Hypothalamus (tissue), 51 donors: Measurements from ENCODE around the gene ROMO1.

ENCODE experiments used
- DNase-seq, 51 donors: peaks; one replicate each; lab custom pipeline; 2025; lab: John Stamatoyannopoulos, UW

ROMO1 gene

DNA sequence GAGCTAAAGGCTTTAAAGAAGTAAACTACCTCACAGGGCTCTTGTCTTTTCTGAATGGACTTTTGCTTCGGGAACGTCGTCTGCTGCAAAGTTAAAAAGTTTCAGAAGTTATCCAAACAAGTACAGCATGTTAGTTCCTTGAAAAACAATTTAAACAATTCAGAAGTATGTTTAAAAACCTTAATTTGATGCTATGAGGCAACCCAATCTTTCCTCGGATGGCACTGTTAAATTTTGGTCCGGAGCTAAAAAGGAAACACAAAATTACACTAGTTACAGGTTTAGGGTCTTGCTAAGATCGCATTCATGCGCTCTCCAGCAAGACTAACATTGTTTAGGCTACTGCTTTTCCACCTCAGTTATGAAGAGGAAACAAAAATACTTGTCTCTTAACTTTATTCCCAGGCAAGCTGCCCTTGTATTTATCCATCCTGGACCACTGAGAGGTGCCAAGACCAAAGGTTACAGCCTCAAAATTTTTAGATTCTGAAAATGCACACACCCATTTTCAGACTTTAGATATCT, 30.1 kb downstream of the ROMO1 start:
- DNase-seq, result no peak

DNA sequence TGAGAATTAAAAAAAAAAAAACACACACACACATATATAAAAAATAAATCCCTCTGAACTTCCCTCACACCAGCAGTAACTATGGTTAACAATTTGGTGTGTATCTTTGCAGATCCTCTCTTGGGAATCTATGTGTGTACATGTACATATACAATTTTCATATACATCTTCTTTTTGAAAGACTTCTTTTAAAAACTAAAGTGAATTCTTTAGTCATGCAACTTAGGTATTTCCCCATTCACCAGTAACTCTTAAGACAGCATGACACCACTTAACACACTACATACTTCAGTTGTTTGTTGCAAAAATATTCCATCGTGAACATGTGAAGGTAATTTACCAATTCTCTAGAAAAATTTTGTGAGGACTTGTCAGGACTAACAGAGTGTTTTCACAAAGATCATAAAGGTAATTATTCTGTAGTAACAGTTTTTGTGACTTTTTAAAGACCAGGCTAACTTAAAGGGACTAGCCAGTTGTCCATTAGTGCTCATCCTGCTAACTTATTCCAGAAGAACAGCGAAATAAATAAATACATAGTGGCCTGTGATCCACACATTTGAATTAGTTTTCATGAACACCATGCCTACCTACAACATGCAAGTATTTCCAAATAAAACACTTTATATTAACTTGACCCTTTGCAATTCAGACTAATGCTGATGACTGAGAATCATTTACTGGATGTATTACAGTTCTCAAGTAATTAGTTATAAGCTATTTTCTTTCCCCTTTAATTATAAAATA, 30.8 kb downstream of the ROMO1 start:
- no peak for DNase-seq

GRCh38 chr20:35730583-35731468, 31.6 kb downstream of the ROMO1 start:
- no peak for DNase-seq

- DNase-seq, result no peak
Measured at GRCh38 chr20:35731469-35731788, 32.2 kb downstream of the ROMO1 start.

DNA sequence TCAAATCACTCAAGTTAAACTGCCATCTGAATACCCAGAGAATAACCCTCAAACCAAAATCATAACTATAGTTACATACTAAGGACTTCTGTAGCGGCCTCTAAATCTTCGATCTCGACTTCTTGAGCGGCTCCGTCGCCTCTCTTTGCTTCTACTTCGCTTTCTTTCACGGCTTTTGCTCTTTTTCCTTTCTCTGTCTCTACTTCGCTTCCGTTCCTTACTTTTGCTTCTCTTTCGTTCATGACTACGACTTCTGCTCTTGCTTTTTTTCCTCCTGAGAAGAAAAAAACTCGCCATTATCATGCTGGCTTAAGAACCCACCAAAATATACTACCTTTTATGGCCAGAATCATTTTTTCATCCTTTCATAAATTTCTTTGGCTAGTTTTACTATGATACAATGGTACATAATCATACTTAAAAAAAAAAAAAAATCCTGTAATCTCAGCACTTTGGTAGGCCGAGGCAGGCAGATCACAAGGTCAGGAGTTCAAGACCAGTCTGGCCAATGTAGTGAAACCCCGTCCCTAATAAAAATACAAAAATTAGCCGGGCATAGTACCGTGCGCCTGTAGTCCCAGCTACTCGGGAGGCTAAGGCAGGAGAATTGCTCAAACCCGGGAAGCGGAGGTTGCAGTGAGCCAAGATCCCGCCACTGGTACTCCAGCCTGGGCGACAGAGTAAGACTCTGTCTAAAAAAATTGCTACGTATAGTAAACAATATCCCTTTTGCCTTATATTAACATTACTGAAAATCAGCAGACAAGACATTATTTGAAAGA, 32.8 kb downstream of the ROMO1 start:
- DNase-seq, result no peak

GRCh38 chr20:35732644-35732982, 33.4 kb downstream of the ROMO1 start:
- no peak for DNase-seq

DNA sequence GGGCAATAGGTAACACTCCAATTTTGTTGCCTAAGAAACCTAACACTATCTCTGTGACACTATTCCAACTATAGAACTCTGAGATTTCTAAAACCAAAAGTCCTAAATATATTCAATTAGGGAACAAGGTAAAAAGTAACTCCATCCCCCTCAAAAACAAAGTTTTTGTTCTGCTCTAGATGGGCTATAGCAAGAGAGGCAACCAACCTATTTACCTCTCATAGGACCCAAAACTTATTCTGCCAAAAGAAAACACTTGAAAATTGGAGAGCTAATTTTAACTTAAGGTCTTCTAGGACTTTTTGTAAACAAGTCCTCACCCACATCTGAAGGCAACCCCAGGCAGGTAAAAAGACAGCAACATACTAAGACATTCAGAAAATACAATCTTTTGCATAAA, 35.2 kb downstream of the ROMO1 start:
- no peak for DNase-seq

- no peak for DNase-seq
Measured at GRCh38 chr20:35734777-35735649, 35.8 kb downstream of the ROMO1 start.

DNA sequence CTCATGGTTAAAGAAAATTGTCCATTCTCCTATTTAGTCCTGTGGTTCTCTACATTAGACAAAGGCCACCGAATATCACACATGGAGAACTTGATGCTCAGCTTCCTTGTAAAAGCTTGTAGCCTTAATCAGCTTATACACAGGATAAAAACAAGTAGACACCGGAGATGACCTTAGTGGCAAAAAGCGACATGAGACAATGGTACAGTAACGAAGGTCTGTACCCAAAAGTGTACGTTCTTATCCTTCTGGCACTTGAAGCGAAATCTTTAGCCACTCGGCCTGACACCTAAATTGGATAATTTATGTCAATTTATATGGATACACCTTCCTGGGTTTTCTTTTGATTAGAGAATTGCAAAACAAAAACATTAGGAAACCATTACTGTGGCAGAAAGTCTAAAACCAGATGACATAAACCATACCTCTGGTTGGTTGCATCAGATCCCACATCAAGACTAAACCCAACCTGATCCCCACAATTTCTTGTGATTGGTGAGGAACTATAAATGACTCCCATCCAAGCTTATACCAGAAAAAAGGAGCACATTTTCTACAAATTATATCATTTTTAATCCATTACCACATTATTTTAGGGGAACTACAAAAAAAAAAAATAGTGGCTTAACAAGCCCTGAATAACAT, 36.7 kb downstream of the ROMO1 start:
- DNase-seq, result no peak

GRCh38 chr20:35737865-35738333, 38.7 kb downstream of the ROMO1 start:
- DNase-seq, result no peak

DNA sequence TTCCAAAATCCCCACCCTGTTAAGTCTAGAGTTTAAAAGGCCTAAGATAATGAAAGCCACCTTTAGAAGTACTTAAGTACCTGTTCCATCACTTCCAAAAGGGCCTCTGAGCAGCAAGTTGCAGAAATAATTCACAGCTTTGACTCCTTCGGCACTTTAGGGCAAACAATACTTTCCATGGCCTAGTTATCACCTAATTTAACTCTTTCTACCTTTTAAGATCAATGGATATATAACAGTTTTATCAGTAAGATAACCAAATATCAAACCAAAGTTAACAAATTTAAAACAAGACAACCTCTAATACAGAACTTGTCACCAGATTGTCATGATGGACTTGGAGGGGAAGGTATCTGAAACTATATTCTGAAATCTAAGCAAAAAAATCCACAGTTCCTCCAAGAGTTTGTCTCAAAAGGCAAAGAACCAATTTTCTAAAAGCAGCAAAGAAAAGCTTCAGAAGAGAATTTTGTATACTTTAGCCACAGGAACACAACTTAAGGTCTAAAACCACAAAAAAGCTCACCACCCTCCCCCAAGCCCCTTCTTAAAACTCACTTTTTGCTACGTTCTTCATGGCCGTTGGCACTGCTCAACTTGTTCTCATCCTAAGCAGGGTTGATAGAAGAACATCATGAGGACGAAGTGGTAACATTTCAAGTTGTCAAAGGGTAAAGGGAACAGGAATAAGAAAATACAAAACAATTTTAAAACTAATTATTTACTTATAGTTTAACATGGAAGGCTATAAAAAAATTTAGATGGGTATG, 39.4 kb downstream of the ROMO1 start:
- no peak for DNase-seq

- no peak for DNase-seq
Measured at GRCh38 chr20:35739294-35740163, 40.3 kb downstream of the ROMO1 start.

DNA sequence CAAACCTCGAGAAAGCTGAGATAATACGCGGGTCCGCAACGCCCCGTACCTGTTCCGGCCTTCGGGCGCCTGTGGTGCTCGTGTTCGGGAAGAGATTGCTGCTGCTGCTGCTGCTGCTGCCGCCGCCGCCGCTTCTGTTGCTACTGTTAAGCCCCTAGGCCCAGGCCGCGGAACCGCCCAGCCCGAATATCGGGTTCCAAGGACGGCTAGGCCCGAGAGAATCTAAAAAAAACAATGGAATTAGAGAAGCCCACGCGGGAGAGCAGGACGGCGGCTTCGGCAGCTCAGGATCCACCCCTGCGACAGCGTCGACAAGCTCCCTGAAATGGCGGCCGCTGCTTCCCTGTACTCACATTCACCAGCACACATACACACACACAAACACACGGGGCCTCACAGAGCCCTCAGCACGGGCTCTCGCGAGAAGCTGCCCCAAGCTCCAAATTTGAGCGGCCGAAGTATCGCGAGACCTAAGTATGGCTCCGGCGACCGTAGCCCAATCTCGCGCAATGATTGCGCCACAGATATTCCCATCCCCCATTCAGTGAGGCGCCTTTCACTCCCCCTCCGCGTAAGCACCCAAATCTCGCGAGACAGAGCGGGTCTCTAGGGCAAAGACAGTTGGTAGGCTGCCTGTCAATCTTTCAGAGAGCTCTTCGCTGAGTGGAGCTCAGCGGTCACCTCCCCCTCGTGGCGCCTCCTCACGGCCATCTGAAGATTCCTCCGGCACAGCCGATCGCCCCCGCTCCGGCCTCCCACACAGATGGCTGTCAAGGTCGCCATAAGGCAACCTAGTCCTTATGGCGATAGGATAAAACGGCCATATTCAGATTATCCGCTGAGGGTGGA, 42.9 kb downstream of the ROMO1 start, which contains the start of gene RBM39:
Gene RBM39, minus strand, starts transcription at position 369 of the 849 bp plus-strand sequence. CDS start 1,386 bp downstream, outside the sequence.
- DNase-seq, result peak; percentile 78 to 100 (median 99)

DNA sequence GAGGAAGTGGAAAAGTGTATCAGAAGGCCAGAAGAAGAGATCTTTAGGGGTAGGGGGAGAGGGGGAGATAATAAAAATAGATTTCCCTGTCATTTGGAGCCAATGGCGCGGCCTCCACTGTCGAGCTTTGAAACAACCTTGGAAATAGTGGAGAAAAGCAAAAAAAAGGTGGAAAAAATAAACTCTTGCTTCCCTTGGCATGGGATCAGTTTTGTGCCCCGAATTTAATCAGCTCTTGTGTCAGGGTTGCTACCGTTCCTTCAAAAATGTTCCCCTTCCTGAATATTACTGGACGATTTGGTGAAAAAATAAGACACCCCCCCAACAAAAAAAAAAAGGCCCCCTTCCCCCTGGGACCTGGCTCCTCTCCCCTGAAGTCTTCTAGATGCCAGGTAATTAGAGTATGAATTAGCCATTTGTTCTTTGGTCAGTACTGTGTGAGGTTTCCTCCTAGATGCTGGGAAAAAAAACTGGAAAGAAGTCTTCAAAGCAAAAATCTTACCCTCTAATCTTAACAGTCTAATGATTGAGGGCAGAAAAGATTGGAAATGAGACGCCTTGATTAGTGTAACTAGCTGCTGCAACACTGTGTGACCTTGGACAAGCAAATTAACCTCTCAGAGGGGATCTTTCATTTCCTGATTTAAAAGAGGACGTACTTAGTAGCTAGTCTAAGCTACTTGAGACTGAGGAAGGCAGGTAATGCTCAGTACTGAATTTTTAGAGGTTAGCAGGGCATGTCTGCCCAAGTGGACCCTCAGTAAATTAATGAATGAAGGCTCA, 43.7 kb downstream of the ROMO1 start:
- peak in 2 of 51 donors; percentile 45 to 59 for DNase-seq

DNA sequence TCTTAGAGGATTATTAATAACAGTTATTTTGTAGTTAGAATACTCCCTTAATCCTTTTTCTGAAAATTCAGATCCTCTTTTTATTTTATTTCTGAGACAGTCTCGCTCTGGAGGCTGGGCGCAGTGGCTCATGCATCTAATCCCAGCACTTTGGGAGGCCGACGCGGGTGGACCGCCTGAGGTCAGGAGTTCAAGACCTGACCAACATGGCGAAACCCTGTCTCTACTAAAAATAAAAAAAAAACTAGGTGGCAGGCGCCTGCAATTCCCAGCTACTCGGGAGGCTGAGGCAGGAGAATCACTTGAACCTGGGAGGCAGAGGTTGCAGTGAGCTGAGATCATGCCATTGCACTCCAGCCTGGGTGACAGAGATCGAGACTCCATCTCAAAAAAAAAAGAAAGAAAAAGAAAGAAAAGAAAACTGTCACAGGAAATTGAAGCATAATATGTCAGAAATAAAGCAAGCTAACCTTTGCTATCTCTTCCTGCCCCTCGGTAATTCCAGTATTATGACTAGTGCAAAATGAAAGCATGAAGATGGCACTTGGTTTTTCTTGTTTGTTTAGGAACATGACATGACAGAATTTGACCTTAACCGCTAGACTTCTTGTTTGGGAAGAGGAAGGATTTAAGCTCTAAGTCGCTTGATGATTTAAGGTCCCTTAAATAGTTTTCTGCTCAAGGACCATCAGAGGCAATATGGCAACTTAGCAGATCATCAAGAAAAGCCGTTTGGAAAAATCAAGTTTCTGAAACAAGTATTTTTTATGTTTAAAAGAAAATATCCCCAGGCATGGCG, 44.7 kb downstream of the ROMO1 start:
- peak in 1 of 51 donors; percentile 3 for DNase-seq
